Stimulated activated CD4-positive, alpha-beta T cell treated with anti-CD3 and anti-CD28 coated beads, Interleukin-4, amount 100 ng/mL, for 48 hours (primary cell): ENCODE measurements around the gene ITPRIP.

Experiments
- DNase-seq, 2 donors: peaks; one replicate each; pipeline ENCODE4 v3.0.0-alpha.2; 2020; ENCODE audit warnings: low read depth in 2 of 2

Gene ITPRIP

GRCh38 chr10:104342941-104343411, 4.7 kb upstream of the ITPRIP start:
- DNase-seq: no peak

GRCh38 chr10:104340641-104341040, 2.4 kb upstream of the ITPRIP start:
- no peak for DNase-seq

- DNase-seq: no peak
These were observed 1.9 kb upstream of the ITPRIP start for GRCh38 chr10:104340111-104340526.

GRCh38 chr10:104339469-104340110, 1.3 kb upstream of the ITPRIP start:
- DNase-seq: no peak

GRCh38 chr10:104337521-104337984, 712 bp downstream of the ITPRIP start:
- no peak for DNase-seq

GRCh38 chr10:104336821-104337467, 1.3 kb downstream of the ITPRIP start:
- DNase-seq: no peak

GRCh38 chr10:104334965-104335650, 3.2 kb downstream of the ITPRIP start:
- DNase-seq: no peak

GRCh38 chr10:104334561-104334960, 3.7 kb downstream of the ITPRIP start:
- no peak for DNase-seq

- DNase-seq: no peak
These were observed 4.4 kb downstream of the ITPRIP start for GRCh38 chr10:104333728-104334373.

- no peak for DNase-seq
These were observed 5.1 kb downstream of the ITPRIP start for GRCh38 chr10:104333032-104333727.

- DNase-seq: no peak
These were observed 5.8 kb downstream of the ITPRIP start for GRCh38 chr10:104332243-104333031.

- DNase-seq: no peak
These were observed 6.9 kb downstream of the ITPRIP start for GRCh38 chr10:104331208-104331838.

GRCh38 chr10:104330168-104331110, 7.8 kb downstream of the ITPRIP start:
- DNase-seq: no peak

- no peak for DNase-seq
These were observed 8.5 kb downstream of the ITPRIP start for GRCh38 chr10:104329735-104330134.

GRCh38 chr10:104328896-104329710, 9.2 kb downstream of the ITPRIP start:
- DNase-seq: peak; percentile 56 to 78

GRCh38 chr10:104328646-104328895, 9.7 kb downstream of the ITPRIP start:
- DNase-seq: no peak

GRCh38 chr10:104327745-104328645, 10.3 kb downstream of the ITPRIP start:
- DNase-seq: no peak
